ENCODE results near the gene DSCAML1. TPM values are rescaled to one million over a fixed set of nuclear protein-coding genes. Genes with fewer than 3 reads are reported as not detected.

The DSCAML1 gene
- total RNA-seq, 1 donor from 2014 or later = not detected

DNA sequence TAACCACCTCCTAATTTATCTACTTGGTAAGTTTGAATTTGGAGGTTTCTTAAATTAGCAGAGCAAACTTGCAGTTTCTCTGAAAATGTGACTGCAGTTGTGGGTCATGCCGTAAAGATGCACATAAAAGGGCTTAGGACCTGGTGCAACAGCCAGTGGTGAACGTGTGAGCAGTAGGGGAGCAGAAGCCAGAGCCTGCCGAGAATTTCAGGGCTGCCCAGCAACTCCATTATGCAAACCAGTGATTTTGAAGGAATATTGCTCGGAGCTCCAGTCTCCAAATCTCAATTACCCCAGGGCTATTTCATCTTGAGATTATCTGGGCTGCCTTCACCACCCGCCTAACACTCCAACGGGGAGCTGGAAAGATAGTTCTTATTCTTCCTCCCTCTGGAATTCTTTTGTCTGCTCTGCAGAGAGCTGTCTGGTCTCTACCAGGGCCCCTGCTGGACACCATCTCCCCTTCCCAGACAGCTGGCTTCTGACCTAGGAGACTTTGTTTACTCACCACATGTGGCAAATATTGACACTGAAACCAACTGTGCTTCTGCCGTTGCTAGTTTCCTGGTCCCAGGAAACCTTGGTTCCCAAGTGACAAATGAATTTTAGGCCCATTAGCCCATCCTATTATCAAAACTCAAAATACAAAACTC is 93.9 kb downstream of the DSCAML1 start:
- intact Hi-C loops (cut with DNase I) = no loop called here

DNA sequence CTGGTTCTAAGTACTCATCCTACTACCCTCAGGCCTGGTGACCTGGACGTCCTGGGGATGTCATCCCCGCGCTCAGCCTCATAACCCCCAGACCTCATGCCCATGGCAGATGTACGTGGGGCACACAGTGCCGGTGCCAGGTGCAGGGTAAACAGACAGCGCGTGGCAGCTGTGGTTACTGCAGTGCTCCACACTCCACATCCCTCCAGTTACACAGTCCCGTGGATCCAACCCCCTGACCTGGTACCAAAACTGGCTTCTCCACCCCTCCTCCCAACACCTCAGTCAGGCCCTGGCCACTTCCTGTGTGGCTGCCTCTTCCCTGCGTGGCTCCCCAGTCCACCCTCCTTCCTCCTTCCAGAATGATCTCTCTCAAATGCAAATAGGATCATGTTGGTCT is 95.2 kb downstream of the DSCAML1 start:
- DNase-seq (ENCODE audit: low spot score in 2 of 2) = no peak
- no peaks in the 10 kb centered on the region for H3K27me3 ChIP-seq
- TF ChIP-seq, protein P1, sequence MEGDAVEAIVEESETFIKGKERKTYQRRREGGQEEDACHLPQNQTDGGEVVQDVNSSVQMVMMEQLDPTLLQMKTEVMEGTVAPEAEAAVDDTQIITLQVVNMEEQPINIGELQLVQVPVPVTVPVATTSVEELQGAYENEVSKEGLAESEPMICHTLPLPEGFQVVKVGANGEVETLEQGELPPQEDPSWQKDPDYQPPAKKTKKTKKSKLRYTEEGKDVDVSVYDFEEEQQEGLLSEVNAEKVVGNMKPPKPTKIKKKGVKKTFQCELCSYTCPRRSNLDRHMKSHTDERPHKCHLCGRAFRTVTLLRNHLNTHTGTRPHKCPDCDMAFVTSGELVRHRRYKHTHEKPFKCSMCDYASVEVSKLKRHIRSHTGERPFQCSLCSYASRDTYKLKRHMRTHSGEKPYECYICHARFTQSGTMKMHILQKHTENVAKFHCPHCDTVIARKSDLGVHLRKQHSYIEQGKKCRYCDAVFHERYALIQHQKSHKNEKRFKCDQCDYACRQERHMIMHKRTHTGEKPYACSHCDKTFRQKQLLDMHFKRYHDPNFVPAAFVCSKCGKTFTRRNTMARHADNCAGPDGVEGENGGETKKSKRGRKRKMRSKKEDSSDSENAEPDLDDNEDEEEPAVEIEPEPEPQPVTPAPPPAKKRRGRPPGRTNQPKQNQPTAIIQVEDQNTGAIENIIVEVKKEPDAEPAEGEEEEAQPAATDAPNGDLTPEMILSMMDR (IDR thresholded peaks at IDR 0.05) = no peak
- no peaks in the 10 kb centered on the region for H3K4me1 ChIP-seq
- H3K27ac ChIP-seq = no peak overlapping the region
- H3K9me3 ChIP-seq = no peaks in the 10 kb centered on the region
- intact Hi-C loops (cut with DNase I) = no loop called here
- H3K4me3 ChIP-seq = no peak overlapping the region
- H3K36me3 ChIP-seq = no peaks in the 10 kb centered on the region

More for the DNA sequence above, 93.9 kb downstream of the DSCAML1 start:
- TF ChIP-seq, protein P1 (IDR thresholded peaks at IDR 0.05) = no peak
- Histone ChIP-seq H3K4me1 (no peaks in the 10 kb centered on the region), H3K27ac (no peak overlapping the region), H3K9me3 (no peaks in the 10 kb centered on the region), H3K36me3 (no peaks in the 10 kb centered on the region), H3K4me3 (no peak overlapping the region), H3K27me3 (no peaks in the 10 kb centered on the region)
- DNase-seq (ENCODE audit: low spot score in 2 of 2) = no peak

DNA sequence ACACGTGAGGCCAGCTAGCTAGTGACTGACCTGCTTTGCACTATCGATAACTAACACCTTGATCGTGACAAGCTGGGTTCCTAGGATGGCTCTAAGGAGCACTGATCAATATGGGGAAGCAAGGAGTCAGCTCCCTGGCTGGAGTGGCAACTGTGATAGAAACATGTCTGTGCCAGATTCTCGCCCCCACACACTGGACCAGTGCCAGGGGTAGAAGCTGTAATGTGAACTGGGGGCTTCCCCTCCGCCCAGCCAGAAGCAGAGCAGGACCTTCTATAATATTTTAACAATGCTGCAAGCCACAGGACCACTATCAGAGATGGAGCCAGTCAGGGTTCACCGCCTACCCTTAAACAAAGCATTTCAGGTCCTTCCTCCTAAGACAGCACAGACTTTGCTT is 96.5 kb downstream of the DSCAML1 start:
- Histone ChIP-seq H3K27me3 (no peaks in the 10 kb centered on the region), H3K4me3 (no peak overlapping the region), H3K9me3 (no peaks in the 10 kb centered on the region), H3K4me1 (no peaks in the 10 kb centered on the region), H3K27ac (no peak overlapping the region), H3K36me3 (no peaks in the 10 kb centered on the region)
- DNase-seq (ENCODE audit: low spot score in 2 of 2) = no peak
- intact Hi-C loops (cut with DNase I) = no loop called here
- TF ChIP-seq, protein P1 (IDR thresholded peaks at IDR 0.05) = no peak

DNA sequence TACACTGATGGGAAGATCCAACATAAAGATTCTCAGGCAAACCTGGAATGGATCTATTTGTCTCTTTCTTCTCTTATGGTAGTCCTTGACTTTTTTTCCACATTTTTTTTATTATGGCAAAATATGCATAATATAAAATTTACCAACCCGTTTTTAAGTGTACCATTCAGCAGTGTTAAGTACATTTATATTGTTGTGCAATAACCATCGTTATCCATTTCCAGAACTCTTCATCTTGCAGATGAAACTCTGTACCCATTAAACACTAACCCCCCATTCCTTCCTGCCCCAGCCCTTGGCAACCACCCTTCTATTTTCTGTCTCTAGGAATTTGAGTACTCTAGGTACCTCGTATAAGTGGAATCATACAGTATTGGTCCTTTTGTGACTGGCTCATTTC is 99.7 kb downstream of the DSCAML1 start:
- TF ChIP-seq, protein P1 (IDR thresholded peaks at IDR 0.05) = no peak
- no peaks in the 10 kb centered on the region for H3K9me3 ChIP-seq

DNA sequence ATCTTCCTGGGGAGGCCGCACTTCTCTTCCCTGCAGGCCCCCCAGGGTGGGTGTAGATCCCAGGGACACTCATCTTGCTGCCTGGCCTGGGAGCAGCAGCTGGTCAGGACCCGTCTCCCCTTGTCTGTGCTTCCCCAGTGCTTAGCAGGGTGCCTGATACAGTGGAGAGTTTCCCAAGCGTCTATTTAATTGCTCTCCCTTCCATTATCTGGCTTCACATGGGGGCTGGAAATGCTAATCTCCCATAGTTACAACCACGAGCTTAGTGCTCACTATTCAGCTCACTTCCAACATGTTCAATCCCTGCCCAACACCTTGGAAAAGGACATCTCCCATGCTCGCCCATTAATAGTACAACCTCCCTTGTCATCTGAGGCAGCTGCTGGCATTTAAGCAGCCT is 100.5 kb downstream of the DSCAML1 start:
- H3K4me3 ChIP-seq = no peak overlapping the region
- no peaks in the 10 kb centered on the region for H3K27me3 ChIP-seq
- no peaks in the 10 kb centered on the region for H3K36me3 ChIP-seq
- no peaks in the 10 kb centered on the region for H3K4me1 ChIP-seq
- no peak for DNase-seq (ENCODE audit: low spot score in 2 of 2)
- no peak overlapping the region for H3K27ac ChIP-seq
- TF ChIP-seq, protein P1 (IDR thresholded peaks at IDR 0.05) = no peak
- H3K9me3 ChIP-seq = no peaks in the 10 kb centered on the region
- intact Hi-C loops (cut with DNase I) = no loop called here

More for the DNA sequence above, 99.7 kb downstream of the DSCAML1 start:
- no peak overlapping the region for H3K27ac ChIP-seq
- H3K36me3 ChIP-seq = no peaks in the 10 kb centered on the region
- no peak for DNase-seq (ENCODE audit: low spot score in 2 of 2)
- intact Hi-C loops (cut with DNase I) = no loop called here
- no peaks in the 10 kb centered on the region for H3K27me3 ChIP-seq
- H3K4me3 ChIP-seq = no peak overlapping the region
- no peaks in the 10 kb centered on the region for H3K4me1 ChIP-seq

DNA sequence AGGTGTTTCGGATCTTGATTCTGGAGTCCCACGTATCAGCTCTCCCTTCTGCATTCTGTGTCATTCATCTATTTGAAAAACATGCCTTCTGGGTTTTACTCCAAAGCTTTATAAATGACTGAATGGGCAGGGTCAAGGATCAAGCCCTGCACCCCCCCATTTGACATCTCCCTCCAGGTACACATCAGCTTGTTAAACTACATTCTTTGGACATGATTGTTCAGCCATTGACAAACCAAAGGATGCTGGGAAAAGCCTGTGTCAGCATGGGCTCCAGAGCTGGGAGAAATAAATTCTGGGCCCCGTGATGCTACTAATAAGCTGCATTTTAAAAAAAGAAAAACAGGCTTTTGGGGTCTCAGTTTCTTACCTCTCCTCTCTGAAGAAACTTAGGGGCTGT is 103.7 kb downstream of the DSCAML1 start:
- no peaks in the 10 kb centered on the region for H3K27me3 ChIP-seq
- H3K27ac ChIP-seq = no peak overlapping the region
- no peaks in the 10 kb centered on the region for H3K36me3 ChIP-seq
- intact Hi-C loops (cut with DNase I) = no loop called here
- H3K4me1 ChIP-seq = no peaks in the 10 kb centered on the region
- no peak overlapping the region for H3K4me3 ChIP-seq
- DNase-seq (ENCODE audit: low spot score in 2 of 2) = no peak
- TF ChIP-seq, protein P1 (IDR thresholded peaks at IDR 0.05) = no peak
- no peaks in the 10 kb centered on the region for H3K9me3 ChIP-seq

All from ascending aorta (tissue), 2 donors.